Duodenal mucosa (tissue), 2 donors: ENCODE measurements around the gene FNBP1.
"Not testable (repeated sequence)": the region's sequence is repeated elsewhere in the genome, so short reads cannot be mapped to it uniquely, and the experiment has no call there.

Experiments used
- H3K27ac ChIP-seq: one replicate; pipeline ENCODE4 v1.7.0; 2013; ENCODE audit warnings: low read depth, low read length
- H3K27me3 ChIP-seq, 2 donors: one replicate each; pipeline ENCODE4 v1.7.0; 2013; ENCODE audit warnings: low read length in 2 of 2, control low read depth in 1 of 2; ENCODE audit not compliant: insufficient read depth in 2 of 2, control insufficient read depth in 1 of 2
- H3K36me3 ChIP-seq, 2 donors: one replicate each; pipeline ENCODE4 v1.7.0; 2013; ENCODE audit warnings: low read length in 2 of 2, control low read depth in 1 of 2; ENCODE audit not compliant: insufficient read depth in 2 of 2, control insufficient read depth in 1 of 2
- H3K4me1 ChIP-seq, 2 donors: one replicate each; pipeline ENCODE4 v1.7.0; 2013; ENCODE audit warnings: low read length in 2 of 2, control low read depth in 1 of 2; ENCODE audit not compliant: insufficient read depth in 2 of 2, control insufficient read depth in 1 of 2
- H3K4me3 ChIP-seq, 2 donors: one replicate each; pipeline ENCODE4 v1.7.0; 2013; ENCODE audit warnings: low read length in 2 of 2, low read depth in 1 of 2
- H3K9ac ChIP-seq, 2 donors: one replicate each; pipeline ENCODE4 v1.7.0; 2013; ENCODE audit warnings: low read length in 2 of 2, low read depth in 1 of 2
- H3K9me3 ChIP-seq, 2 donors: one replicate each; pipeline ENCODE4 v1.7.0; 2013; ENCODE audit warnings: low read length in 2 of 2, control low read depth in 1 of 2; ENCODE audit not compliant: control insufficient read depth in 1 of 2

The FNBP1 gene

DNA sequence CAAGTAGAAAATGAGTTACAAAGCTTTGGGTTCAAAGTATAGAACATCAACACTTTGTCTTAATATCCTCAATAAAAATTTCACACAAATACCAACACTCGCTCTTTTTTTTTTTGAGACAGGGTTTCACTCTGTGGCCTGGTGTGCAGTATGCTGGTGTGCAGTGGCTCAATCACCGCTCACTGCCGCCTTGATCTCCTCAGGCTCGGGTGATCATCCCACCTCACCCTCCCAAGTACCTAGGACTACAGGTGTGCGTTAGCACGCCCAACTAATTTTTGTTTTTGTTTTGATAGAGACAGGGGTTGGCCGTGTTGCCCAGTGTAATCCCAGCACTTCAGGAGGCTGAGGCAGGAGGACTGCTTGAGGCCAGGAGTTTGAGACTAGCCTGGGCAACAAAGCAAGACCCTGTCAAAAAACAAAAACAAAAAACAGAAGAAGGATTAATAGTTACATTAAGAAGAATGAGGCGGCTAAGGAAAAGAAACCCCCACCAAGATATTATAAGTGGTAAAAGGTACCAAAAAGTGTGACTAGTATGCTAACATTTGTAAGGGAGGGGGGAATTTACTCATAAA, 20.3 kb downstream of the FNBP1 start:
- H3K27me3 ChIP-seq: no peaks in the 10 kb centered on the region
- H3K4me3 ChIP-seq: no peak overlapping the region
- H3K36me3 ChIP-seq: no peaks in the 10 kb centered on the region
- no peaks in the 10 kb centered on the region for H3K9me3 ChIP-seq
- no peak overlapping the region for H3K27ac ChIP-seq
- peaks cover 4 to 13% of the 10 kb centered on the region in 2 donors for H3K4me1 ChIP-seq
- no peak overlapping the region for H3K9ac ChIP-seq

DNA sequence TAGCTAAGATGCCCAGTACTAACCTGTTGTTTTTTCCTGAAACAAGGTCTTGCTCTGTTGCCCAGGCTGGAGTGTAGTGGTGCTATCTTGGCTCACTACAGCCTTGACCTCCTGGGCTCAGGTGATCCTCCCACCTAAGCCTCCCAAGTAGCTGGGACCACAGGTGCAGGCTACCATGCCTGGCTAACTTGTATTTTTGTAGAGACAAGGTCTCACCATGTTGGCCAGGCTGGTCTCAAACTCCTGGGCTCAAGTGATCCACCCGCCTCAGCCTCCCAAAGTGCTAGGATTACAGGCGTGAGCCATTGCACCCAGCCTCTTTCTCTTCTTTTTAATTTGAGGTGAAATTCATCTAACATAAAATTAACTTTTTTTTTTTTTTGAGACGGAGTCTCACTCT, 21.1 kb downstream of the FNBP1 start:
- H3K27me3 ChIP-seq, H3K27ac ChIP-seq, H3K4me3 ChIP-seq: not testable (repeated sequence)

DNA sequence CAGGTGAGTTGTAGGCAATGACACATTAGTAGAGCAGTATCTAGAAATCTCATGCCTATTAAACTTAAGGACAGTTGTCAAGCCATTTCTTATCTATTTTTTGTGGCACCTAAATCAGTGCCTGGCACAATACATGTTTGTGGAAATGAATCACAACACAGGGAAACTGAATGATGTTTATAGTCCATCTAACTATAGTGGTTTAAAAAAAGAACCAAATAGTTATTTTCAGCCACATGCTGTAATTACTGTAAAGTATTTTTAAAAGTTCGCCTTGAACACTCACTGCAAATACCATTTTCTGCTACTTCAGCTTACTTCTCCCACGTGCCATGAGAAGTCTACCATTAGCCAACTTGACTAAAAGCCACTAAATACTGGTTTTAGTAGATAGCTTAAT, 21.9 kb downstream of the FNBP1 start:
- Histone ChIP-seq H3K9ac (no peak overlapping the region), H3K9me3 (no peaks in the 10 kb centered on the region), H3K4me1 (peaks cover 4 to 6% of the 10 kb centered on the region in 2 donors), H3K4me3 (no peak overlapping the region), H3K27me3 (no peaks in the 10 kb centered on the region), H3K36me3 (no peaks in the 10 kb centered on the region), H3K27ac (no peak overlapping the region)

More for the DNA sequence above, 21.1 kb downstream of the FNBP1 start:
- H3K9me3 ChIP-seq, H3K36me3 ChIP-seq, H3K4me1 ChIP-seq, H3K9ac ChIP-seq: not testable (repeated sequence)

DNA sequence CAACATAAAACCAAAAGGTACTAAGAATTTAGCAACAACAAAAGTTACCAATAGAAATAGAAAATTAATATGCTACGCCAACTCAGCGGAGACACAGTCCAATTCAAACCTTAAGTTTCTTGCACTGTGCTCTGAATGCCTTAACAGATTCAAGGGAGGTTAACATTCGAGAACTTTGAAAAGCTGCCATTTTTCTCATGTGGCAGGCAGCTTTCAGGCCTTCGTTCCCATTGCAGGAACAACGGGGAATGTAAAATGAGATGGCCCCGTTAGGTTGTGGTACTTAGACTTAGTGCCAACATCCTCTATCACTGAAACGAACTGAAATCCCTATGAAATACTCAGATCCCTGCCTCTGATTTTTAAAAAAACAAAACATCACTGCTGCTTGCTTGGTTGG, 22.4 kb downstream of the FNBP1 start:
- Histone ChIP-seq H3K9ac (no peak overlapping the region), H3K9me3 (no peaks in the 10 kb centered on the region), H3K27ac (no peak overlapping the region), H3K4me3 (no peak overlapping the region), H3K4me1 (peaks cover 4 to 6% of the 10 kb centered on the region in 2 donors), H3K36me3 (no peaks in the 10 kb centered on the region), H3K27me3 (no peaks in the 10 kb centered on the region)

DNA sequence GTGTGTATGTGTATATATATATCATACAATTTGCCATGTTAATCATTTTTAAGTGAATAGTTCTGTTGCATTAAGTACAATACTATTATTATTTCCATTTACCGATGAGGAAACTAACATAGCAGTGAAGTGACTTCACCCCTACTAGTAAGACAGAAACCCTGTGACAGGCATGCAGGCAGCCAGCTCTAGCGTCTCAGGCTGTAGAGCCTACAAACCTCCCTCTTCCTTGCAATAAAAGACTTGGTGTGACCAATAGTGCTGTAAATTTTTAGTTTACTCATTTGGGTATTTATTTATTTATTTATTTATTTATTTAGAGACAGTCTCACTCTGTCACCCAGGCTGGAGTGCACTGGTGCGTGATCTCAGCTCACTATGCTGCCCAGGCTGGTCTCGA, 24.7 kb downstream of the FNBP1 start:
- Histone ChIP-seq H3K27ac (no peak overlapping the region), H3K4me1 (peaks cover under 1 to 6% of the 10 kb centered on the region in 2 donors), H3K4me3 (no peak overlapping the region), H3K9ac (no peak overlapping the region), H3K36me3 (no peaks in the 10 kb centered on the region), H3K27me3 (no peaks in the 10 kb centered on the region), H3K9me3 (no peaks in the 10 kb centered on the region)

DNA sequence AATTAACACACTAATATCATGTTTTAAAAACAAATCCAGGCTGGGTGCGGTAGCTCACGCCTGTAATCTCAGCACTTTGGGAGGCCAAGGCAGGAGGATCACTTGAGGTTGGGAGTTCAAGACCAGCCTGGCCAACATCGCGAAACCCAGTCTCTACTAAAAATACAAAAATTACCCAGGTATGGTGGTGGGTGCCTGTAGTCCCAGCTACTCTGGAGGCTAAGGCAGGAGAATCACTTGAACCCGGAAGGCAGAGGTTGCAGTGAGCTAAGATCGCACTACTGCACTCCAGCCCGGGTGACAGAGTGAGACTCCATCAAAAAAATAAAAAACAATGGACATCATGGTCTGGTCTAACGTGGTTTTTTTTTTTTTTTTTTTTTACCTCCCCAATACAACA, 25.5 kb downstream of the FNBP1 start:
- not testable (repeated sequence) for H3K27ac ChIP-seq, H3K4me1 ChIP-seq, H3K36me3 ChIP-seq

DNA sequence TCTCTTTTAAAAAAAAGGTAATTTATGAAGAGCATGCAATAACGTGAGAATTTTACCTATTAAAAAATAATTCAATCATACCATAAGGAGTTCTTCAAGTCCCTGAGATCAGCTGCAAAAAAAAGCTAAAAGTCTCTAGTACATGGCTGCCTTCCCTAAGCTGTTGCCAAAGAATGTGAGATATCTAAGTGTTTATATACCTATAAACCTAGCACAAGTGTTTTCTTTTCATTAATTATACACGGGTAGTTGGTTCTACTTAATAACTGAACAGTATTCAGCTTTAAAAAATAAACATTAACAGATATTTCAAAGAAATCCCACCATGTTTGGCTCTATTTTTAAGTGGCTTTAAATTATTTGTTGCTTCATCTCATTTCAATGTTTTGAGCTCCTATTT, 25.9 kb downstream of the FNBP1 start:
- Histone ChIP-seq H3K36me3 (no peaks in the 10 kb centered on the region), H3K4me3 (no peak overlapping the region), H3K27ac (no peak overlapping the region), H3K9me3 (no peaks in the 10 kb centered on the region), H3K9ac (no peak overlapping the region), H3K4me1 (peaks cover 0 to 6% of the 10 kb centered on the region in 2 donors), H3K27me3 (no peaks in the 10 kb centered on the region)

More for the DNA sequence above, 25.5 kb downstream of the FNBP1 start:
- not testable (repeated sequence) for H3K27me3 ChIP-seq, H3K9ac ChIP-seq, H3K4me3 ChIP-seq, H3K9me3 ChIP-seq

DNA sequence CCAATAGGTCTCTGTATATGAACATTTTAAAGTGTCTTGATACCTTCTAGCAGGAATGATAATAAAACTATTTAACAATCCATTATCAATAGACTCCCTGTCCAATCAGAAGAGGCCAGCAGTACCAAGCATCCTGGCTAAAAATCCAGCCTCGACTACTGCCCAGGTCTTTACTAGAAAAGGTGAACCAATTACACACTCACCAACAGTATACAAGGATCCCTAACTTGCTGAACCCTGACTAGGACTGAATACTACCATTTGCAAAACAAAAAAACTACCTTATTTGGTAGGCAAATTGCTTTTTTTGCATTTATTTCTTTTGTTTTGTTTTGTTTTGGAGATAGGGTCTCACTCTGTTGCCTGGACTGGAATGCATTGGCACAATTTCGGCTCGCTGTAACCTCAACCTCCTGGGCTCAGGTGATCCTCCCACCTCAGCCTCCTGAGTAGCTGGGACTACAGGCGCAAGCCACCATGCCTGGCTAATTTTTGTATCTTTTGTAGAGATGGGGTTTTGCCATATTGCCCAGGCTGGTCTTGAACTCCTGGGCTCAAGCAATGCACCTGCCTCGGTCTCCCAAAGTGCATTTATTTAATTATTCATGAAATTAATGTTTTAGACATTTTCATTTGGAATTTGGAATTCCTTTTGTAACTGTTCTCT, 27.5 kb downstream of the FNBP1 start:
- no peaks in the 10 kb centered on the region for H3K27me3 ChIP-seq
- no peak overlapping the region for H3K9ac ChIP-seq
- H3K9me3 ChIP-seq: no peaks in the 10 kb centered on the region
- H3K36me3 ChIP-seq: no peaks in the 10 kb centered on the region
- H3K27ac ChIP-seq: no peak overlapping the region
- no peaks in the 10 kb centered on the region for H3K4me1 ChIP-seq
- no peak overlapping the region for H3K4me3 ChIP-seq

DNA sequence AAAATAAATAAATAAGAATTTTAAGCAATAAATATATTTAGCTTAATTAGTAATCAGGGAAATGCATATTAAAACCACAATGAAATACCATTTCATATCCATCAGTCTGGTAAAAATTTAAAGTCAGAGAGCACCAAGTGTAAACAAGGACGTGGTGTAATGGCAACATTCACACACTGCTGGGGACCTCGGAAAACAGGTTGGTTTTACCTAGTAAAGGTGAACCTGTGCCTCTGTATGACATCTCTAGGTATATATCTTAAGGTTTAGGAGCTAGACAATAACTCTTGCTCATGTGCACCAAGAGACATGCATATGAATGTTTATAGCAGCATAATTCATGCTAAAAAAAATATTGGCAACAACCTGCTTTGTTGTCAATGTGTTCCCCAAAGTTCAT, 29.7 kb downstream of the FNBP1 start:
- H3K9me3 ChIP-seq: no peaks in the 10 kb centered on the region
- no peak overlapping the region for H3K4me3 ChIP-seq
- H3K27me3 ChIP-seq: no peaks in the 10 kb centered on the region
- no peak overlapping the region for H3K9ac ChIP-seq
- no peaks in the 10 kb centered on the region for H3K36me3 ChIP-seq
- H3K4me1 ChIP-seq: no peaks in the 10 kb centered on the region
- no peak overlapping the region for H3K27ac ChIP-seq

DNA sequence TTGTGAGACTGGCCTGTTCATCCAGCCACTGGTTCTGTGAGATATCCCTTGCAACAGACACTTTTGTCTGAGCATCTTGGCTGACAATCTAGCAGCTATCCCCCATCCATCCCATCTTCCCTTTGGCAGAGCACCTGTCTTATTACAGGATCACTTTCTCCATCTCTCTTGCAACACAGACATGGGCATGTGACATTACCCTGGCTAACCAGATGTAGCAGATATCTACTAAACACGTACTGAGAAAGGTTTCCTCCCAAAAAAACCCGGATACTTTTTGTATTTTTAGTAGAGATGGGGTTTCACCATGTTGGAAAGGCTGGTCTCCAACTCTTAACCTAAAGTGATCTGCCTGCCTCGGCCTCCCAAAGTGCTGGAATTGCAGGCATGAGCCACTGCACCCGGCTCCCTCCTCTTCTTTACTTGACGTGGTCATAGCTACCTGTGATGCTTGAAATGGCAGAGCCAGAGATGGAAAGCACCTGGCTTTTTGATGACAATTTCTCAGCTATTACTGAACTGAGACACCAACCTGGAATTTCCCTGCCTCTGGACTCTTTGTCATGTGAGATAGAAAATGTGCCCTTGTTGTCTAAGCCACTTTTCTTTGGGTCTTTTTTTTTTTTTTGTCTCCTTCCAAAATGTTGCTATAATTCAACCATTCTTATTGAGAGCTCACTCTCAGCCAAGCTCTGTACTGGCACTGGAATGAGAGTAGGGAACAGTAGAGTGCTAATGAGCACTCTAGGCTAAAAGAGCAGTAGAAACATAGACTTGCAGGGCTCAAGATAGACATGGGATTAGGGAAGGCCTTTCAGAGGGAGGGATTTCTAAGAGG, 32.6 kb downstream of the FNBP1 start:
- Histone ChIP-seq H3K27ac (peak overlapping the region; percentile 14), H3K27me3 (no peaks in the 10 kb centered on the region), H3K9me3 (no peaks in the 10 kb centered on the region), H3K9ac (no peak overlapping the region), H3K4me3 (no peak overlapping the region), H3K36me3 (no peaks in the 10 kb centered on the region), H3K4me1 (no peaks in the 10 kb centered on the region)
